GM10248 (cell line): Measurements from ENCODE around the gene CLDND2.
A peak's percentile ranks its signal among the peaks of the same experiment; 100 is the strongest.
"Not testable (repeated sequence)": the region's sequence is repeated elsewhere in the genome, so short reads cannot be mapped to it uniquely, and the experiment has no call there.

ENCODE experiments used
- CTCF ChIA-PET: fragments of 300-600 bp; sonication (Branson Sonifier 250); formaldehyde crosslinking; extraction: SDS; loops from one replicate; lab custom pipeline; 2021; ENCODE audit warnings: antibody characterized with exemption; lab: Yijun Ruan, JAX
- POLR2A ChIA-PET: fragments of 350-650 bp; sonication (Branson Sonifier 250); formaldehyde crosslinking; extraction: SDS; loops from one replicate; lab custom pipeline; 2020; ENCODE audit warnings: antibody characterized with exemption; lab: Yijun Ruan, JAX
- DNase-seq: peaks from one replicate; pipeline ENCODE4 v3.0.0; 2012; ENCODE audit errors: extremely low spot score
- CTCF ChIP-seq: IDR thresholded peaks from 2 replicates; pipeline ENCODE4 v1.5.1; 2012; ENCODE audit warnings: mild to moderate bottlenecking, low read depth; ENCODE audit errors: extremely low read depth, missing control alignments, control extremely low read depth

The CLDND2 gene

GRCh38 chr19:51368366-51369282, at the start of gene CLDND2:
Gene CLDND2 (minus strand): TSS chr19:51369003. CDS start chr19:51368577, 426 bp downstream.
- TF ChIP-seq CTCF, result no peak
- DNase-seq, result no peak
- POLR2A ChIA-PET, result interaction anchor here (1.1 to 1.9 kb wide), 3 partner anchors 27 to 49 kb away, joined by 7 to 11 read pairs (median 10); partner anchors contain the start of gene SIGLEC10
- CTCF ChIA-PET, result interaction anchor here (1.0 to 1.9 kb wide), 9 partner anchors 9 to 68 kb away, joined by 3 to 8 read pairs (median 6); partner anchors contain the start of gene SIGLEC10

- DNase-seq, result no peak
- TF ChIP-seq CTCF, result no peak
- CTCF ChIA-PET, result interaction anchor here (0.6 to 13.4 kb wide), 16 partner anchors 9 to 253 kb away, joined by 3 to 168 read pairs (median 4); no protein-coding TSS in a partner anchor
- POLR2A ChIA-PET, result interaction anchor here (1.0 to 2.4 kb wide), 3 partner anchors 22 to 78 kb away, joined by 5 to 11 read pairs (median 7); no protein-coding TSS in a partner anchor
Measured at GRCh38 chr19:51417810-51418157, 49.0 kb upstream of the CLDND2 start.

GRCh38 chr19:51417107-51417809, 48.5 kb upstream of the CLDND2 start, which contains the start of gene SIGLEC10:
Gene SIGLEC10 (minus strand): TSS chr19:51417642. CDS start chr19:51417581, 61 bp downstream.
- POLR2A ChIA-PET, result interaction anchor here (1.0 to 2.4 kb wide), 3 partner anchors 22 to 78 kb away, joined by 5 to 11 read pairs (median 7); no protein-coding TSS in a partner anchor
- CTCF ChIA-PET, result interaction anchor here (0.6 to 13.4 kb wide), 16 partner anchors 8 to 253 kb away, joined by 3 to 168 read pairs (median 4); no protein-coding TSS in a partner anchor
- TF ChIP-seq CTCF, result no peak
- DNase-seq, result peak; percentile 85

- CTCF ChIA-PET, result interaction anchor here (1.7 to 13.4 kb wide), 4 partner anchors 7 to 52 kb away, joined by 4 to 168 read pairs (median 86); no protein-coding TSS in a partner anchor
- not testable (repeated sequence) for DNase-seq
- POLR2A ChIA-PET, result interaction anchor here (2.4 kb wide), 1 partner anchor 49 kb away, joined by 11 read pairs; no protein-coding TSS in a partner anchor
Measured at GRCh38 chr19:51416422-51416821, 47.6 kb upstream of the CLDND2 start.

GRCh38 chr19:51415187-51415586, 46.4 kb upstream of the CLDND2 start:
- ChIA-PET POLR2A (no interaction called here), CTCF (interaction anchor here (13.4 kb wide), 1 partner anchor 16 kb away, joined by 168 read pairs; no protein-coding TSS in a partner anchor)
- no peak for DNase-seq
- no peak for TF ChIP-seq CTCF

GRCh38 chr19:51410950-51411748, 42.3 kb upstream of the CLDND2 start:
- ChIA-PET POLR2A (no interaction called here), CTCF (interaction anchor here (3.2 to 5.2 kb wide), 2 partner anchors 9 to 12 kb away, joined by 18 to 62 read pairs; partner anchors contain the start of gene SIGLEC10)
- no peak for TF ChIP-seq CTCF
- DNase-seq, result no peak
